DMS 273 (cell line): ENCODE measurements around the gene TNRC6A.

Experiments
- DNase-seq: peaks from one replicate; lab custom pipeline; 2025; ENCODE audit not compliant: unreplicated experiment; lab: John Stamatoyannopoulos, UW

Gene TNRC6A

GRCh38 chr16:24755201-24755874 lies 25.9 kb downstream of the TNRC6A start:
- DNase-seq = no peak

GRCh38 chr16:24758373-24758772 lies 28.9 kb downstream of the TNRC6A start:
- DNase-seq = no peak

GRCh38 chr16:24759006-24759405 lies 29.6 kb downstream of the TNRC6A start:
- DNase-seq = no peak

- no peak for DNase-seq
Measured at GRCh38 chr16:24761526-24761925, 32.1 kb downstream of the TNRC6A start.

- DNase-seq = no peak
Measured at GRCh38 chr16:24764916-24765315, 35.5 kb downstream of the TNRC6A start.

GRCh38 chr16:24766057-24766456 lies 36.6 kb downstream of the TNRC6A start:
- DNase-seq = no peak

- peak; percentile 40 for DNase-seq
Measured at GRCh38 chr16:24769806-24770205, 40.4 kb downstream of the TNRC6A start.

GRCh38 chr16:24771132-24771778 lies 41.8 kb downstream of the TNRC6A start:
- DNase-seq = peak; percentile 78

- DNase-seq = peak; percentile 73
Measured at GRCh38 chr16:24771779-24772157, 42.3 kb downstream of the TNRC6A start.

- DNase-seq = no peak
Measured at GRCh38 chr16:24773771-24774427, 44.4 kb downstream of the TNRC6A start.

- DNase-seq = no peak
Measured at GRCh38 chr16:24774510-24774909, 45.1 kb downstream of the TNRC6A start.

GRCh38 chr16:24775455-24775854 lies 46.0 kb downstream of the TNRC6A start:
- no peak for DNase-seq

GRCh38 chr16:24776501-24777220 lies 47.2 kb downstream of the TNRC6A start:
- DNase-seq = no peak

GRCh38 chr16:24778671-24779070 lies 49.2 kb downstream of the TNRC6A start:
- no peak for DNase-seq

GRCh38 chr16:24781256-24781655 lies 51.8 kb downstream of the TNRC6A start:
- no peak for DNase-seq

GRCh38 chr16:24784121-24784520 lies 54.7 kb downstream of the TNRC6A start:
- DNase-seq = no peak

- DNase-seq = no peak
Measured at GRCh38 chr16:24789881-24790280, 60.4 kb downstream of the TNRC6A start.

- peak; percentile 53 for DNase-seq
Measured at GRCh38 chr16:24800586-24800985, 71.1 kb downstream of the TNRC6A start.

- DNase-seq = no peak
Measured at GRCh38 chr16:24801761-24802302, 72.4 kb downstream of the TNRC6A start.

- no peak for DNase-seq
Measured at GRCh38 chr16:24805484-24805883, 76.0 kb downstream of the TNRC6A start.

- no peak for DNase-seq
Measured at GRCh38 chr16:24807301-24807700, 77.8 kb downstream of the TNRC6A start.
